PFSK-1 (cell line): ENCODE data around the gene LMO7.

Source experiments
- FOXP2 ChIP-seq: optimal IDR thresholded peaks from 2 replicates; pipeline ENCODE3; 2011; ENCODE audit warnings: borderline replicate concordance, control low read depth, inconsistent platforms; ENCODE audit not compliant: insufficient read depth; ENCODE audit errors: extremely low read length, extremely low read depth
- POLR2AphosphoS5 ChIP-seq: IDR thresholded peaks from 2 replicates; pipeline ENCODE4 v1.6.1; 2012; ENCODE audit warnings: low read depth, mild to moderate bottlenecking, control low read depth, low read length, moderate library complexity
- REST ChIP-seq, 2 experiments: IDR thresholded peaks; 2 replicates each; pipeline versions ENCODE4 v1.6.1 to v1.8.0; 2011 to 2012; ENCODE audit warnings: low read depth in 2 of 2, low read length in 2 of 2, control low read depth in 1 of 2, inconsistent platforms in 1 of 2, mild to moderate bottlenecking in 1 of 2, moderate library complexity in 1 of 2; ENCODE audit not compliant: insufficient read depth in 1 of 2
- SIN3A ChIP-seq: IDR thresholded peaks from 2 replicates; pipeline ENCODE4 v1.6.1; 2012; ENCODE audit warnings: mild to moderate bottlenecking, low read length, moderate library complexity, borderline replicate concordance; ENCODE audit not compliant: insufficient read depth
- TAF1 ChIP-seq: IDR thresholded peaks from 2 replicates; pipeline ENCODE4 v1.6.1; 2012; ENCODE audit warnings: low read length, control low read depth, borderline replicate concordance; ENCODE audit not compliant: insufficient read depth

LMO7 gene

GRCh38 chr13:75643693-75644092, 7.6 kb downstream of the LMO7 start:
- no peak for TF ChIP-seq POLR2AphosphoS5
- TF ChIP-seq REST (IDR thresholded peaks at IDR 0.05; ENCODE audit: insufficient read depth in 1 of 2, low read depth in 2 of 2, low read length in 2 of 2): no peak
- no peak for TF ChIP-seq TAF1
- TF ChIP-seq FOXP2: no peak
- no peak for TF ChIP-seq SIN3A

- TF ChIP-seq TAF1 (no peak), REST (IDR thresholded peaks at IDR 0.05; ENCODE audit: insufficient read depth in 1 of 2, low read depth in 2 of 2, low read length in 2 of 2) (no peak), FOXP2 (no peak), POLR2AphosphoS5 (no peak), SIN3A (no peak)
Observed at GRCh38 chr13:75645141-75645540, 9.0 kb downstream of the LMO7 start.

- TF ChIP-seq REST (IDR thresholded peaks at IDR 0.05; ENCODE audit: insufficient read depth in 1 of 2, low read depth in 2 of 2, low read length in 2 of 2) (no peak), FOXP2 (no peak), SIN3A (no peak), POLR2AphosphoS5 (no peak), TAF1 (no peak)
Observed at GRCh38 chr13:75647126-75647784, 11.1 kb downstream of the LMO7 start.

- TF ChIP-seq FOXP2 (no peak), SIN3A (no peak), REST (IDR thresholded peaks at IDR 0.05; ENCODE audit: insufficient read depth in 1 of 2, low read depth in 2 of 2, low read length in 2 of 2) (no peak), TAF1 (no peak), POLR2AphosphoS5 (no peak)
Observed at GRCh38 chr13:75648446-75648845, 12.3 kb downstream of the LMO7 start.

- TF ChIP-seq FOXP2: no peak
Observed at GRCh38 chr13:75651013-75651412, 14.9 kb downstream of the LMO7 start.
